ENCODE results near the gene POLR2B. TPM values are rescaled to one million over a fixed set of nuclear protein-coding genes. Genes with fewer than 3 reads are reported as not detected.

POLR2B gene
- total and polyA plus RNA-seq, 2 experiments from 2014 or later, result 52.4 to 110 TPM

- no peaks in the 10 kb centered on the region for H3K79me2 ChIP-seq
- TF ChIP-seq EZH2phosphoT487 (IDR thresholded peaks at IDR 0.05; ENCODE audit: low read depth, severe bottlenecking, unreplicated experiment) (no peak), CTCF (IDR thresholded peaks at IDR 0.05; ENCODE audit: poor library complexity) (no peak), EZH2 (IDR thresholded peaks at IDR 0.05; ENCODE audit: borderline replicate concordance) (no peak)
- no peak for DNase-seq (ENCODE audit: low spot score)
- H3K4me2 ChIP-seq, result no peak overlapping the region
- no peaks in the 10 kb centered on the region for H3K27me3 ChIP-seq
- no peaks in the 10 kb centered on the region for H4K20me1 ChIP-seq (ENCODE audit: insufficient read depth, poor library complexity, severe bottlenecking)
- H3K36me3 ChIP-seq (replicated peaks; ENCODE audit: insufficient read depth, low read depth), result no peaks in the 10 kb centered on the region
- peaks cover 21% of the 10 kb centered on the region for H3K4me1 ChIP-seq (ENCODE audit: insufficient read depth)
- no peak overlapping the region for H2AFZ ChIP-seq
- no peak overlapping the region for H3K27ac ChIP-seq
- WGBS (ENCODE audit: low lambda C conversion rate, missing lambda C conversion rate), result 83% methylated on average over 20 of the region's 20 CpGs
- no peak overlapping the region for H3K4me3 ChIP-seq
- no peaks in the 10 kb centered on the region for H3K9me2 ChIP-seq (replicated peaks; ENCODE audit: insufficient read depth)
- H3K9me3 ChIP-seq (ENCODE audit: low read depth), result no peaks in the 10 kb centered on the region
Measured at GRCh38 chr4:57064811-57065711, 86.4 kb downstream of the POLR2B start.

GRCh38 chr4:57065730-57066482 lies 87.2 kb downstream of the POLR2B start:
- H4K20me1 ChIP-seq (ENCODE audit: insufficient read depth, poor library complexity, severe bottlenecking), result no peaks in the 10 kb centered on the region
- H3K4me2 ChIP-seq, result no peak overlapping the region
- no peaks in the 10 kb centered on the region for H3K9me2 ChIP-seq (replicated peaks; ENCODE audit: insufficient read depth)
- H3K9me3 ChIP-seq (ENCODE audit: low read depth), result no peaks in the 10 kb centered on the region
- WGBS (ENCODE audit: low lambda C conversion rate, missing lambda C conversion rate), result 86% methylated on average over 5 of the region's 5 CpGs
- no peaks in the 10 kb centered on the region for H3K79me2 ChIP-seq
- no peak overlapping the region for H3K27ac ChIP-seq
- no peaks in the 10 kb centered on the region for H3K36me3 ChIP-seq (replicated peaks; ENCODE audit: insufficient read depth, low read depth)
- TF ChIP-seq EZH2 (IDR thresholded peaks at IDR 0.05; ENCODE audit: borderline replicate concordance) (no peak), CTCF (IDR thresholded peaks at IDR 0.05; ENCODE audit: poor library complexity) (no peak), EZH2phosphoT487 (IDR thresholded peaks at IDR 0.05; ENCODE audit: low read depth, severe bottlenecking, unreplicated experiment) (no peak)
- H3K4me1 ChIP-seq (ENCODE audit: insufficient read depth), result peaks cover 19% of the 10 kb centered on the region
- no peak overlapping the region for H3K4me3 ChIP-seq
- H3K27me3 ChIP-seq, result no peaks in the 10 kb centered on the region
- H2AFZ ChIP-seq, result no peak overlapping the region
- no peak for DNase-seq (ENCODE audit: low spot score)

GRCh38 chr4:57068237-57068981 lies 89.7 kb downstream of the POLR2B start:
- Histone ChIP-seq H3K4me2 (no peak overlapping the region), H3K9me3 (ENCODE audit: low read depth) (no peaks in the 10 kb centered on the region), H2AFZ (no peak overlapping the region), H4K20me1 (ENCODE audit: insufficient read depth, poor library complexity, severe bottlenecking) (no peaks in the 10 kb centered on the region), H3K4me3 (no peak overlapping the region), H3K4me1 (ENCODE audit: insufficient read depth) (peaks cover 6% of the 10 kb centered on the region), H3K36me3 (replicated peaks; ENCODE audit: insufficient read depth, low read depth) (no peaks in the 10 kb centered on the region), H3K27ac (no peak overlapping the region), H3K9me2 (replicated peaks; ENCODE audit: insufficient read depth) (no peaks in the 10 kb centered on the region), H3K79me2 (no peaks in the 10 kb centered on the region), H3K27me3 (no peaks in the 10 kb centered on the region)
- 80% methylated on average over 8 of the region's 8 CpGs for WGBS (ENCODE audit: low lambda C conversion rate, missing lambda C conversion rate)
- DNase-seq (ENCODE audit: low spot score), result no peak
- TF ChIP-seq CTCF (IDR thresholded peaks at IDR 0.05; ENCODE audit: poor library complexity), result no peak
- no peak for TF ChIP-seq EZH2 (IDR thresholded peaks at IDR 0.05; ENCODE audit: borderline replicate concordance)
- TF ChIP-seq EZH2phosphoT487 (IDR thresholded peaks at IDR 0.05; ENCODE audit: low read depth, severe bottlenecking, unreplicated experiment), result no peak
